ENCODE measurements around the gene KSR1. TPM values are rescaled to one million over a fixed set of nuclear protein-coding genes. Genes with fewer than 3 reads are reported as not detected.

KSR1 gene
- polyA plus RNA-seq, 1 donor from 2014 or later = 9.2 TPM

DNA sequence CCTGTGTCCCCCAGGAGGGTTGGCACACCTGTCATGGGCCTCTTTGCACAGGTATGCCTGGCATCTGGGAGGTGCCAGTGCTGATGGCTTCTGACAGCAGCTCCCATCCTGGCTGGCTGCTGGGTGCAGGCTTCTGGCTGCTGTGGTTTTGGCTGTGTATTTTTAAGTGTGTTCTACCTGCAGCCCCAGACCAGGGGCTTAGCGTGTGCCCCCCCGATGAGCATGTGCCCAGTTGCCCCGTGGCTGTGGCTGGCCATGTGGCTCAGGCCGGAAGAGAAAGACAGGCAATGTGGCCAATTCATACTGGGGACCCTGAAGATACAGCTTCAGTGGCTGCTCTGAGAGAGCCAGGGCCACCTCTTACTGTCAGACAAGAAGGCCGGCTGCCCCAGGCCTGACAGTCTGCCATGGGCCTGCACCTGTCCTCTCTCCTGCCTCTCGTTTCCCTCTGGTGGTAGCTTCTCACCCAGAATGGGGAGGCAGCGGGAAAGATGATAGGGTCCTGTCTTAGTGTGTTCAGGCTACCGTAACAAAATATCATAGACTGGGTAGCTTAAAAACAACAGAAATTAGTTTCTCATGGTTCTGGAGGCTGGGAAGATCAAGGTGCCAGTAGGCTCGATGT is 137.1 kb downstream of the KSR1 start:
- no peaks in the 10 kb centered on the region for H3K9me2 ChIP-seq (ENCODE audit: insufficient read depth, low read length)
- H3K9ac ChIP-seq (ENCODE audit: low read length) = no peak overlapping the region
- H3K36me3 ChIP-seq (ENCODE audit: insufficient read depth, low read length) = no peaks in the 10 kb centered on the region
- no peak overlapping the region for H2AFZ ChIP-seq (ENCODE audit: low read depth, low read length)
- H3K4me3 ChIP-seq (ENCODE audit: low read length) = no peak overlapping the region
- TF ChIP-seq SMC3 (conservative IDR thresholded peaks at IDR 0.05; ENCODE audit: poor library complexity) (no peak), RAD21 (conservative IDR thresholded peaks at IDR 0.05) (no peak), MXI1 (conservative IDR thresholded peaks at IDR 0.05; ENCODE audit: poor library complexity, severe bottlenecking) (no peak), EP300 (conservative IDR thresholded peaks at IDR 0.05; ENCODE audit: poor library complexity, severe bottlenecking) (no peak), POLR2AphosphoS5 (IDR thresholded peaks at IDR 0.05) (no peak), EZH2 (IDR thresholded peaks at IDR 0.05; ENCODE audit: borderline replicate concordance, insufficient read depth, low read length, poor library complexity, severe bottlenecking) (no peak), TAF1 (IDR thresholded peaks at IDR 0.05; ENCODE audit: low read depth) (no peak)
- TF ChIP-seq, protein P1, sequence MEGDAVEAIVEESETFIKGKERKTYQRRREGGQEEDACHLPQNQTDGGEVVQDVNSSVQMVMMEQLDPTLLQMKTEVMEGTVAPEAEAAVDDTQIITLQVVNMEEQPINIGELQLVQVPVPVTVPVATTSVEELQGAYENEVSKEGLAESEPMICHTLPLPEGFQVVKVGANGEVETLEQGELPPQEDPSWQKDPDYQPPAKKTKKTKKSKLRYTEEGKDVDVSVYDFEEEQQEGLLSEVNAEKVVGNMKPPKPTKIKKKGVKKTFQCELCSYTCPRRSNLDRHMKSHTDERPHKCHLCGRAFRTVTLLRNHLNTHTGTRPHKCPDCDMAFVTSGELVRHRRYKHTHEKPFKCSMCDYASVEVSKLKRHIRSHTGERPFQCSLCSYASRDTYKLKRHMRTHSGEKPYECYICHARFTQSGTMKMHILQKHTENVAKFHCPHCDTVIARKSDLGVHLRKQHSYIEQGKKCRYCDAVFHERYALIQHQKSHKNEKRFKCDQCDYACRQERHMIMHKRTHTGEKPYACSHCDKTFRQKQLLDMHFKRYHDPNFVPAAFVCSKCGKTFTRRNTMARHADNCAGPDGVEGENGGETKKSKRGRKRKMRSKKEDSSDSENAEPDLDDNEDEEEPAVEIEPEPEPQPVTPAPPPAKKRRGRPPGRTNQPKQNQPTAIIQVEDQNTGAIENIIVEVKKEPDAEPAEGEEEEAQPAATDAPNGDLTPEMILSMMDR (IDR thresholded peaks at IDR 0.05; ENCODE audit: poor library complexity, severe bottlenecking) = no peak
- TF ChIP-seq, protein P2, sequence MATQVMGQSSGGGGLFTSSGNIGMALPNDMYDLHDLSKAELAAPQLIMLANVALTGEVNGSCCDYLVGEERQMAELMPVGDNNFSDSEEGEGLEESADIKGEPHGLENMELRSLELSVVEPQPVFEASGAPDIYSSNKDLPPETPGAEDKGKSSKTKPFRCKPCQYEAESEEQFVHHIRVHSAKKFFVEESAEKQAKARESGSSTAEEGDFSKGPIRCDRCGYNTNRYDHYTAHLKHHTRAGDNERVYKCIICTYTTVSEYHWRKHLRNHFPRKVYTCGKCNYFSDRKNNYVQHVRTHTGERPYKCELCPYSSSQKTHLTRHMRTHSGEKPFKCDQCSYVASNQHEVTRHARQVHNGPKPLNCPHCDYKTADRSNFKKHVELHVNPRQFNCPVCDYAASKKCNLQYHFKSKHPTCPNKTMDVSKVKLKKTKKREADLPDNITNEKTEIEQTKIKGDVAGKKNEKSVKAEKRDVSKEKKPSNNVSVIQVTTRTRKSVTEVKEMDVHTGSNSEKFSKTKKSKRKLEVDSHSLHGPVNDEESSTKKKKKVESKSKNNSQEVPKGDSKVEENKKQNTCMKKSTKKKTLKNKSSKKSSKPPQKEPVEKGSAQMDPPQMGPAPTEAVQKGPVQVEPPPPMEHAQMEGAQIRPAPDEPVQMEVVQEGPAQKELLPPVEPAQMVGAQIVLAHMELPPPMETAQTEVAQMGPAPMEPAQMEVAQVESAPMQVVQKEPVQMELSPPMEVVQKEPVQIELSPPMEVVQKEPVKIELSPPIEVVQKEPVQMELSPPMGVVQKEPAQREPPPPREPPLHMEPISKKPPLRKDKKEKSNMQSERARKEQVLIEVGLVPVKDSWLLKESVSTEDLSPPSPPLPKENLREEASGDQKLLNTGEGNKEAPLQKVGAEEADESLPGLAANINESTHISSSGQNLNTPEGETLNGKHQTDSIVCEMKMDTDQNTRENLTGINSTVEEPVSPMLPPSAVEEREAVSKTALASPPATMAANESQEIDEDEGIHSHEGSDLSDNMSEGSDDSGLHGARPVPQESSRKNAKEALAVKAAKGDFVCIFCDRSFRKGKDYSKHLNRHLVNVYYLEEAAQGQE (IDR thresholded peaks at IDR 0.05; ENCODE audit: borderline replicate concordance) = no peak
- H3K9me3 ChIP-seq (ENCODE audit: low read length) = no peaks in the 10 kb centered on the region
- no peak overlapping the region for H3K4me2 ChIP-seq (ENCODE audit: low read length)
- H3F3A ChIP-seq (ENCODE audit: insufficient read depth, low read length, poor library complexity, severe bottlenecking) = no peaks in the 10 kb centered on the region
- no peaks in the 10 kb centered on the region for H3K27me3 ChIP-seq (ENCODE audit: insufficient read depth, low read depth, low read length)
- no peak overlapping the region for H3K27ac ChIP-seq (ENCODE audit: low read length)
- no peaks in the 10 kb centered on the region for H4K20me1 ChIP-seq (ENCODE audit: insufficient read depth)
- no peaks in the 10 kb centered on the region for H3K79me2 ChIP-seq (replicated peaks; ENCODE audit: insufficient read depth, low read length)

DNA sequence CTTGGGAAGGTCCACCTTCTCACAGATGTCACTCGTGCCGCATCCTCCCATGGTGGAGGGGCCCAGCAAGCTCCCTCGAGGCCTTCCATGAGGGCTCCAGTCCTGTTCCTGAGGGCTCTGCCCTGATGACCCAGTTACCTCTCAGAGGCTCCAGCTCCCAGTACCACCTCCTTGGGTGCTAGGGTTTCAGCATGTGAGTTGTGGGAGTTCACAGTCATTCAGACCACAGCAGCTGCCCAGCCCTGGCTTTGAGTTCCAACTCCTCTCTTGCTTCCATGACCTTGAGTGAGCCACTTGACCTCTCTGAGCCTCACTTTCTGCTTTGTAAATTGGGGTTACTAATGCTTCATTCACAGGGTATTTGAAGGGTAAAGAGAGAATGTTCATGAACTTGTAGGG is 137.6 kb downstream of the KSR1 start:
- no peak for TF ChIP-seq RAD21 (conservative IDR thresholded peaks at IDR 0.05)
- TF ChIP-seq TAF1 (IDR thresholded peaks at IDR 0.05; ENCODE audit: low read depth) = no peak
- TF ChIP-seq, protein P2 (IDR thresholded peaks at IDR 0.05; ENCODE audit: borderline replicate concordance) = no peak
- TF ChIP-seq, protein P1 (IDR thresholded peaks at IDR 0.05; ENCODE audit: poor library complexity, severe bottlenecking) = no peak
- TF ChIP-seq EP300 (conservative IDR thresholded peaks at IDR 0.05; ENCODE audit: poor library complexity, severe bottlenecking) = no peak
- no peak for TF ChIP-seq POLR2AphosphoS5 (IDR thresholded peaks at IDR 0.05)
- no peaks in the 10 kb centered on the region for H3K9me2 ChIP-seq (ENCODE audit: insufficient read depth, low read length)

More for the DNA sequence above, 137.6 kb downstream of the KSR1 start:
- no peak overlapping the region for H3K4me2 ChIP-seq (ENCODE audit: low read length)
- H3F3A ChIP-seq (ENCODE audit: insufficient read depth, low read length, poor library complexity, severe bottlenecking) = no peaks in the 10 kb centered on the region
- H3K27me3 ChIP-seq (ENCODE audit: insufficient read depth, low read depth, low read length) = no peaks in the 10 kb centered on the region
- H4K20me1 ChIP-seq (ENCODE audit: insufficient read depth) = no peaks in the 10 kb centered on the region
- no peaks in the 10 kb centered on the region for H3K36me3 ChIP-seq (ENCODE audit: insufficient read depth, low read length)
- H3K9ac ChIP-seq (ENCODE audit: low read length) = no peak overlapping the region
- H3K79me2 ChIP-seq (replicated peaks; ENCODE audit: insufficient read depth, low read length) = no peaks in the 10 kb centered on the region
- no peaks in the 10 kb centered on the region for H3K9me3 ChIP-seq (ENCODE audit: low read length)
- no peak overlapping the region for H3K4me3 ChIP-seq (ENCODE audit: low read length)
- H3K27ac ChIP-seq (ENCODE audit: low read length) = no peak overlapping the region
- H2AFZ ChIP-seq (ENCODE audit: low read depth, low read length) = no peak overlapping the region
